Left lung (tissue), 14 donors: Measurements from ENCODE around the gene ZNF319. TPM values are rescaled to one million over a fixed set of nuclear protein-coding genes. Genes with fewer than 3 reads are reported as not detected.
A peak's percentile ranks its signal among the peaks of the same experiment; 100 is the strongest.

ENCODE experiments used
- ATAC-seq: fragments of 200-7000 bp; cut with Tn5 transposase; one replicate; pipeline ENCODE4 v1.9.1; 2020; ENCODE audit warnings: moderate library complexity
- DNase-seq, 4 donors: peaks; one replicate each; pipeline ENCODE4 v3.0.0-alpha.2; 2013 to 2020
- H3K27ac ChIP-seq, 2 donors: fragments of 200-600 bp; sonication (generic) in 1 of 2; one replicate each; pipeline versions ENCODE4 v1.5.0 to v1.8.0; 2020 to 2021
- H3K27me3 ChIP-seq, 2 donors: fragments of 200-600 bp; sonication (generic) in 1 of 2; one replicate each; pipeline versions ENCODE4 v1.5.0 to v1.8.0; 2020 to 2021
- H3K36me3 ChIP-seq, 2 donors: fragments of 200-600 bp; sonication (generic) in 1 of 2; one replicate each; pipeline versions ENCODE4 v1.5.0 to v1.8.0; 2020 to 2021
- H3K4me1 ChIP-seq, 2 donors: fragments of 200-600 bp; one replicate each; pipeline ENCODE4 v1.8.0; 2021
- H3K4me3 ChIP-seq, 2 donors: fragments of 200-600 bp; sonication (generic) in 1 of 2; one replicate each; pipeline versions ENCODE4 v1.5.0 to v1.8.0; 2020 to 2021; ENCODE audit warnings: mild to moderate bottlenecking in 1 of 2
- H3K9me3 ChIP-seq, 2 donors: fragments of 200-600 bp; sonication (generic) in 1 of 2; one replicate each; pipeline versions ENCODE4 v1.5.0 to v1.8.0; 2020 to 2021
- intact Hi-C, 2 donors: fragments of 100-400 bp; cut with DNase I; formaldehyde crosslinking; loops; one replicate each; pipeline versions ENCODE4 v1.11.2 to v1.14.2; 2022
- long read RNA-seq, 12 donors: library from polyadenylated mRNA in 2 of 12; unstranded in 2 of 12; transcript quantifications; one replicate each; pipeline ENCODE4 v2.0.0 and lab custom pipeline, GENCODE V29; 2019 to 2026
- polyA plus RNA-seq, 6 donors: library from polyadenylated mRNA; unstranded; fragments of 120-200 nt; gene quantifications; one replicate each; pipeline ENCODE4 v1.2.1, GENCODE V29; 2013; ENCODE audit not compliant: insufficient read length in 6 of 6
- total RNA-seq, 2 donors: library from RNA; stranded (reverse); fragmentation: NEBNext Ultra II Directional; extraction: Animal tissue kit (Norgen Biotek cat#: 25700); gene quantifications; one replicate each; pipeline ENCODE4 v1.2.1, GENCODE V29; 2021
- TF ChIP-seq, protein P1 (sequence below), 2 donors: fragments of 200-600 bp; sonication (generic) in 1 of 2; IDR thresholded peaks; one replicate each; pipeline versions ENCODE4 v1.5.0 to v1.8.0; 2021; ENCODE audit warnings: antibody characterized with exemption in 2 of 2
- donor health status: DM: no; HTN: yes; CAD: no.
- donor health status: DM: no; HTN: no; CAD: no.

Gene ZNF319
- 10 to 100 TPM; 10.7 to 12.0 TPM for total RNA-seq
- polyA plus RNA-seq, result 10 to 100 TPM in 3 of 6 donors, 1 to 10 TPM in 3; 7.8 to 11.4 (median 10.3) TPM
- long read RNA-seq, donor 1, full-length matches to known transcripts, result 9 of 25 reads
- long read RNA-seq, donor 1, partial matches to known transcripts, result 16 of 25 reads
- long read RNA-seq, donor 1, other reads (novel, unspliced or antisense), result 0 of 25 reads
- long read RNA-seq, donor 2, full-length matches to known transcripts, result 5 of 5 reads
- long read RNA-seq, donor 2, partial matches to known transcripts, result 0 of 5 reads
- long read RNA-seq, donor 2, other reads (novel, unspliced or antisense), result 0 of 5 reads
- long read RNA-seq, donor 3, full-length matches to known transcripts, result 1 of 1 reads
- long read RNA-seq, donor 3, partial matches to known transcripts, result 0 of 1 reads
- long read RNA-seq, donor 3, other reads (novel, unspliced or antisense), result 0 of 1 reads
- long read RNA-seq, donor 4, result 0 reads
- long read RNA-seq, donor 5, full-length matches to known transcripts, result 2 of 2 reads
- long read RNA-seq, donor 5, partial matches to known transcripts, result 0 of 2 reads
- long read RNA-seq, donor 5, other reads (novel, unspliced or antisense), result 0 of 2 reads
- long read RNA-seq, donor 6, full-length matches to known transcripts, result 1 of 1 reads
- long read RNA-seq, donor 6, partial matches to known transcripts, result 0 of 1 reads
- long read RNA-seq, donor 6, other reads (novel, unspliced or antisense), result 0 of 1 reads
- long read RNA-seq, donor 7, full-length matches to known transcripts, result 1 of 1 reads
- long read RNA-seq, donor 7, partial matches to known transcripts, result 0 of 1 reads
- long read RNA-seq, donor 7, other reads (novel, unspliced or antisense), result 0 of 1 reads
- long read RNA-seq, donor 8, full-length matches to known transcripts, result 5 of 5 reads
- long read RNA-seq, donor 8, partial matches to known transcripts, result 0 of 5 reads
- long read RNA-seq, donor 8, other reads (novel, unspliced or antisense), result 0 of 5 reads
- long read RNA-seq, donor 9, result 0 reads
- long read RNA-seq, donor 10, partial matches to known transcripts, result 0 of 1 reads
- long read RNA-seq, donor 10, other reads (novel, unspliced or antisense), result 1 of 1 reads
- long read RNA-seq, donor 11, result 0 reads
- long read RNA-seq, donor 12, full-length matches to known transcripts, result 4 of 4 reads
- long read RNA-seq, donor 12, partial matches to known transcripts, result 0 of 4 reads
- long read RNA-seq, donor 12, other reads (novel, unspliced or antisense), result 0 of 4 reads

DNA sequence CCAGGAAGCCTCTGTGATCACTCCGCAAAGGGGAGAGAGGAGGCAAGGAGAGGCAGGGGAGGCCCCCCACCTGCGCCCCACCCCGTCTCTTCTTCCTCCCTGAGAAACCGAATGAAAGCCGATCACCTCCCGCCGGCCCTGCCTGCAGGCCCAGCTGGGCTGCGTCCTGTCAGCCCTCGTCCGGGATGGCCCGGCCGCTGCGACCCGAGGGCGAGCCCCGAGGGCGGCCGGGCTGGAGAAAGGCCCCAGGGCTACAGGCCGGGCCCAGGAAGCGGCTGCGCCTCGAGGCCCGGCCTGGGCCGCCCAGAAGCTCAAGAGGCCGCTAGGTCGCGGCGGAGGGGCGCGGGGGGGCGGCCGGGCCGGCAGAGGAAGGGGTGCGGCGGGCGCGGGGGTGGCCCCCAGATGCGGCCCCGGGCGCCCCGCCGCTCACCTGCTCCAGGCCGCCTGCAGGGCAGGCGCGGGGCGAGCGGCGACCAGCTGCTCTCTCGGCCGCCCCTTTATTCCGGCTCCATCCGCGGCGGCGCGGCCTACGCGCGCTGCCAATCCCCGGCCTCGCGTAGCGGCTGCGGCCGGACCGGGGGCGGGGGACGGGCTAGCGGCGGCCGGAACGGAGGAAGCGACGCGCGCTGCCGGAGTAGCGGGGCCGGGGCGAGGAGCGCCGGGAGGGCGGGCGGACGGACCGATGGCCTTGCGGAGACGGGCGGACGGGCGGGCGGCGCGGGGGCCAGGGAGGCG is at the start of gene ZNF319:
ZNF319 (minus strand) TSS at position 702 of the 735 bp plus-strand sequence. CDS start 2,407 bp downstream, outside the sequence.
- Histone ChIP-seq H3K27me3 (no peaks in the 10 kb centered on the region), H3K27ac (peak within 1 kb of the TSS; percentile 90 to 97), H3K4me3 (peak within 1 kb of the TSS; percentile 60 to 77), H3K4me1 (peaks cover 17 to 62% of the 10 kb centered on the region in 2 donors), H3K9me3 (no peaks in the 10 kb centered on the region), H3K36me3 (peaks cover 0 to 48% of the 10 kb centered on the region in 2 donors)
- ATAC-seq (peak; percentile 1), DNase-seq (peak in 2 of 4 donors; percentile 23 to 82)
- TF ChIP-seq, protein P1, sequence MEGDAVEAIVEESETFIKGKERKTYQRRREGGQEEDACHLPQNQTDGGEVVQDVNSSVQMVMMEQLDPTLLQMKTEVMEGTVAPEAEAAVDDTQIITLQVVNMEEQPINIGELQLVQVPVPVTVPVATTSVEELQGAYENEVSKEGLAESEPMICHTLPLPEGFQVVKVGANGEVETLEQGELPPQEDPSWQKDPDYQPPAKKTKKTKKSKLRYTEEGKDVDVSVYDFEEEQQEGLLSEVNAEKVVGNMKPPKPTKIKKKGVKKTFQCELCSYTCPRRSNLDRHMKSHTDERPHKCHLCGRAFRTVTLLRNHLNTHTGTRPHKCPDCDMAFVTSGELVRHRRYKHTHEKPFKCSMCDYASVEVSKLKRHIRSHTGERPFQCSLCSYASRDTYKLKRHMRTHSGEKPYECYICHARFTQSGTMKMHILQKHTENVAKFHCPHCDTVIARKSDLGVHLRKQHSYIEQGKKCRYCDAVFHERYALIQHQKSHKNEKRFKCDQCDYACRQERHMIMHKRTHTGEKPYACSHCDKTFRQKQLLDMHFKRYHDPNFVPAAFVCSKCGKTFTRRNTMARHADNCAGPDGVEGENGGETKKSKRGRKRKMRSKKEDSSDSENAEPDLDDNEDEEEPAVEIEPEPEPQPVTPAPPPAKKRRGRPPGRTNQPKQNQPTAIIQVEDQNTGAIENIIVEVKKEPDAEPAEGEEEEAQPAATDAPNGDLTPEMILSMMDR (IDR thresholded peaks at IDR 0.05), result no peak
- intact Hi-C loops, result loop anchor here (5.0 to 10.0 kb wide), 2 partner anchors 95 to 103 kb away; no protein-coding TSS in a partner anchor

DNA sequence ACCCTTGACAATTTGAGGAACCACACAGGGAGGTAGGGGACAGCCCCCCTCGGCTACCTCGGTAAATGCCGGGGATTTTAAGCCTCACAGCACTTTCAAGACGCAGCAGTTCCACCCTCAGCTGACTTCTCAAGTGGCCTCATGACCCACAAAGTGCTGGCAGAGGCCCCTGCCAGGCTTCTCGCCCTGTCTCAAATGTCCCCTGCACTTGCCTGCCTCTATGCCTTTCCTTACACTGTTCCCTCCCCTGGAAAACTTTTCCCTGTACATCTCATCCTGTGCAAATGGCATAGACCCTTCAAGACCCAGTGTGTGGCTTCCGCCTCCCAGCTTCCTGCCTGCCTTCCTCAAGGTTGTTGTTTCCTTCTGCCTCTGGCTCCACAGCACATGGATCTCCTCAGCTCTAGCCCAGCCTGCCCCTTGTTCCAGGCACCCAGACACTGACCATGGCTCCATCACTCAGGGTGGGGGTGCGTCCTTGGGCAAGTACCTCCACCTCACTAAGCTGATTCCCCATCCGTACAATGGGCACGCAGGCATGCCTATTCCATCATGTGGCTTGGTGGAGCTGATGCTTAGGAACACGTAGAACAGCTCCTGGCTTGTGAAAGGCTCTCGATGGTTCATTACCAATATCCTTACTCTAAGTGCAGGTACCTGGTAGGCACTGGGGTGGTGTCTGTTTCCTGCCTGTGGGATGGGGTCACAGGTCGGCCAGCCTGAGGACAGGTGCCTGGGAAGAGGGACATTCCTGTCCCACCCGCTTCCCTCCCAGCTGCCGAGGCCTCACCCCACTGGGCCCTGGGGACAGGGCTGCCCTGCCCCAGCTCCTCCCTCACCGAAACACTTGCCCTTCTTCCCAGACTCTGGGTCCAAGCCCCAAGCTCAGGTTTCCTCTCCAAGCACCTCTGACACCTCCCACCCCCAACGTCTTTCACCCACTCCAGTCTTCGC is 49.0 kb upstream of the ZNF319 start:
- TF ChIP-seq, protein P1 (IDR thresholded peaks at IDR 0.05), result no peak
- Histone ChIP-seq H3K36me3 (no peaks in the 10 kb centered on the region), H3K27me3 (no peaks in the 10 kb centered on the region), H3K4me3 (no peak overlapping the region), H3K27ac (no peak overlapping the region), H3K4me1 (peaks cover 3 to 5% of the 10 kb centered on the region in 2 donors), H3K9me3 (no peaks in the 10 kb centered on the region)
- intact Hi-C loops, result no loop called here
- peak; percentile 70 for ATAC-seq
- DNase-seq, result peak in 1 of 4 donors; percentile 50

DNA sequence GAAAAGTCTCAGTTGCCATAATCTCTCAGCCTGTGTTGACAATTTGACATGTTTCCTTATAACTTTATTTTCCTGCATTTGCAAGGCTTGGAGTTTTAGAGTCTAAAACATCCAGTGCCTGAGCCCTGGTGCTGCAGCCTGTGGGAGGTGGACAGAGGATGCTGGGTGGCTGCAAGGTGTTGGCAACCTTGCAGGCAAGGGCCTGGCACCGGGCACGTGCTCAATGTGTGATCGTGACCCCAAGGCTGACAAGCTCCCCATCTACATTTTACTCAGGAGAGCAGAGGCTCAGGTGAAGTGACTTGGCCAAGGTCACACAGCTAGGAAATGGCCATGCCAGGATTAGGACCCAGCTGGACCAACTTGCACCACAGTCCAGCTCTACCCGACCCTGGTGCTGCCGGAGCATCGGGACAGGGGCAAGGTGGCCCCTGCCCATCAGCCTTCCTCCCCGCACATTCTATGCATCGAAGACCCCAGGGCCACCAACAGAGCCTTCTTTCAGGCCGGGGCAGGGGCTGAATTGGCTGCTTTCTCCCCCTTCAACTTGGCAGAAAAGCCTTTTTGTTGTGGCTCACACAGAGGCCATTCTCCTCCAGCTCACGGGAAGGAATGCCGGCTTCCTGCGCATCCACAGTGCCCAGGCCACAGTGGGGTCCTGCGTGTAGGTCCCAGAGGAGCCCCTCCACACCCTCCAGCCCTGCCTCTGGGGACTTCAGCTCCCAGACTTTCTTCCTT is 48.2 kb upstream of the ZNF319 start:
- ATAC-seq (no peak), DNase-seq (peak in 1 of 4 donors; percentile 60)
- Histone ChIP-seq H3K4me3 (no peak overlapping the region), H3K27ac (peak overlapping the region in 1 of 2 donors; percentile 42), H3K27me3 (no peaks in the 10 kb centered on the region), H3K9me3 (no peaks in the 10 kb centered on the region), H3K4me1 (peaks cover 3 to 5% of the 10 kb centered on the region in 2 donors), H3K36me3 (peaks cover 0 to 7% of the 10 kb centered on the region in 2 donors)
- TF ChIP-seq, protein P1 (IDR thresholded peaks at IDR 0.05), result no peak
- intact Hi-C loops, result no loop called here
